Measurements from ENCODE around the gene MBP. TPM values are rescaled to one million over a fixed set of nuclear protein-coding genes. Genes with fewer than 3 reads are reported as not detected.
"Not testable (repeated sequence)": the region's sequence is repeated elsewhere in the genome, so short reads cannot be mapped to it uniquely, and the experiment has no call there.

MBP gene
- total RNA-seq, 1 donor from 2014 or later = 45.2 TPM

DNA sequence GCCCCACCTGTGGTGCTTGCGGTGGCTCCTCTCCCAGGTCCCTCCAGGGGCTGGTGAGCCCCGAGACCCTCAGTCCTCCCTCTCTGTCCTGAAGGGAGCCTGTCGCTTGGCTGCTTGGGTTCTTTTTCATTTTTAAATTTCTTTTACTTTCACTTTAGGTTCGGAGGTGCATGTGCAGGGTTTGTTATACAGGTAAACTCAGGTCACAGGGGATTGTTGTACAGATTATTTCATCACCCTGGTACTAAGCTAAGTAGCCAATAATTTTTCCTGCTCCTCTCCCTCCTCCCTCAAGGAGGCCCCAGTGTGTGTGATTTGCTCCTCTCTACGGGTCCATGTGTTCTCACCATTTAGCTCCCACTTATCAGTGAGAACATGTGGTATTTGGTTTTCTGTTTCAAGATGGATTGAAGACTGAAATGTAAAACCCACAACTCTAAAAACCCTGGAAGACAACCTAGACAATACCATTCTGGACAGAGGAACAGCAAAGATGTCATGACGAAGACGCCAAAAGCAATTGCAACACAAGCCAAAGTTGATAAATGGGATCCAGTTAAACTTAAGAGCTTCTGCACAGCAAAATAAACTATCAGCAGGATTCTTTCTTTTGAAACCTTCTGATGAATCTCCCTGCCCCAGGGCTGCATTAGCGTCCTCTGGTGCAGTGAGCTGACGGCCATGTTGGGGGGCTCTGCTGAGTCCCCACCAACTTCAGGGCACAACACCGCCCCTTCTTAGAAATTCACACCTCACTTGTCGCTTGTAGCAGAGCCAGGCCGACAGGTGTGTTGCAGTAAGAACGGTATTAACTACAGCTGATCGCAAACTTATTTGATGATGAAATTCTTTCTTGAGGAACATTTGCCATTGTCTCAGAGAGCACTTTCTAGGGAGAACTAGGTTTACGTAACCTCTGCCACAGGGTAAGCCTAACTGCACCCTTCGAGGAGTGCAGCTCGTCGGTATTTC is 174.9 kb downstream of the MBP start:
- no peak for DNase-seq (ENCODE audit: low spot score)

DNA sequence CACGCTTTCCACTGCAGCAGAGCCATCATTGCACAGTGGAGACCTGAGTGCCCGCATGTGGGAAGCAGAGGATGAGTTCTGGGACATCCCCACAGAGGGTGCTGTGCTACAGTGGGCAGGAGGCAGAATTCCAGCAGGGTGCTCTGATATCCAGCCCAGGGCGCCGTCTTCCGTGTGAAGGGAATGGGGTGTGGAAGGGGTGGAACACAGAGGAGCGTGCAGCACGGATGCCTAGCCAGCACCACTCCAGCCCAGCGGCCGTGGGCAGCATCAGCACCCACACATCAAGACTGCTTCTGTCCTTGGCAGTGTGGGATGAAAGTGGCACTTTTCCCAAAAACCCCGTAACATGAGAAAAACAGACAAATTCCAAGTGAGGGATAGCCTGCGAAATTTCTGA is 175.9 kb downstream of the MBP start:
- no peak for DNase-seq (ENCODE audit: low spot score)

GRCh38 chr18:76955524-76956170 is 176.9 kb downstream of the MBP start:
- no peak for DNase-seq (ENCODE audit: low spot score)

- DNase-seq (ENCODE audit: low spot score) = no peak
Measured at GRCh38 chr18:76953583-76954233, 178.9 kb downstream of the MBP start.

DNA sequence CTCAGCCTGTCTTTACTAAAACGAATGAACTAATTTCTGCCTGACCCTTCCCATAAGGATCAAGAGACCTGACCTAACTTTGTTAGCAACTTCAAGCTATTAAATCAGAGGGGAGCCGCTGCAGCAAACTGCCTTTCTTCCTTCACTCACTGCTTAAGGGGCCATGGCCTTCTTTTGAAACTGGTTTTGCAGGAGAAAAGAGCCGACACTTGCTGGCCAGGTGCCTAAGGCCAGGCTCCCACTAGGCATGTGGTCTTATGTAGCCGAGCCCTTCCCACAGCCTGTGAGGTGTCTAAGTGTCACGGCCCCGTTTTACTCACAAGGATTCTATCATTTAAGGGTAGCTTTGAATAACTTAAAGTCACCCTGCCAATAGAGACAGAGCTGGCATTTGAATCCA is 179.4 kb downstream of the MBP start:
- DNase-seq (ENCODE audit: low spot score) = no peak

- no peak for DNase-seq (ENCODE audit: low spot score)
Measured at GRCh38 chr18:76952747-76953146, 179.8 kb downstream of the MBP start.

- DNase-seq (ENCODE audit: low spot score) = no peak
Measured at GRCh38 chr18:76951456-76952247, 180.9 kb downstream of the MBP start.

DNA sequence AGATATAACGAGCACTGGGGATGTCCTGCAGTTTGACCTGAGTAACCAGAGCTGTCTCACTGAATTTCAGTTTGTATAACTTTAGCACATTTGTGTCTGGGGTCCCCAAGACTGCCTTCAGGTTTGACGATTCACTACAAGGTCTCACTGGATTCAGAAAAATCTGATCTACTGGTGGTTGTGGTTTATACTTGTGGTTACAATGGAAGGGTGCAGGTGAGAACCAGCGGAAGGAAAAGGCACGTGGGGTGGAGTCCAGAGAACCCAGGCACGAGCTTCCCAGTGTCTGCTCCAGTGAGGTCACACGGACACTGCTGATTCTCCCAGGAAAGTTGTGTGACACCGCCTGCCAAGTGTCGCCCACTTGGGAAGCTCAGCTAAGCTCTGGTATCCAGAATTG is 184.2 kb downstream of the MBP start:
- DNase-seq (ENCODE audit: low spot score) = no peak

DNA sequence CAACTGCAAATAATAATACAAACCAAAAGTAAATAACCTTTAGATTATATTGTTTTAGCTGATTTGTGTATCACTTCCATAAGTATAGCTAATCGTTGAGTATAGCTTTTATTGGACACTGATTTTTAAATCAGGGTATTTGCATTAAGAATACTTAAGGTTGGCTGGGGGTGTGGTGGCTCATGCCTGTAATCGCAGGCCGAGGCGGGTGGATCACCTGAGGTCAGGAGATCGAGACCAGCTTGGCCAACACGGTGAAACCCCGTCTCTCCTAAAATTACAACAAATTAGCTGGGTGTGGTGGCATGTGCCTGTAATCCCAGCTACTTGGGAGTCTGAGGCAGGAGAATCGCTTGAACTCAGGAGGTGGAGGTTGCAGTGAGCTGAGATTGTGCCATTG is 188.2 kb downstream of the MBP start:
- DNase-seq (ENCODE audit: low spot score) = not testable (repeated sequence)

DNA sequence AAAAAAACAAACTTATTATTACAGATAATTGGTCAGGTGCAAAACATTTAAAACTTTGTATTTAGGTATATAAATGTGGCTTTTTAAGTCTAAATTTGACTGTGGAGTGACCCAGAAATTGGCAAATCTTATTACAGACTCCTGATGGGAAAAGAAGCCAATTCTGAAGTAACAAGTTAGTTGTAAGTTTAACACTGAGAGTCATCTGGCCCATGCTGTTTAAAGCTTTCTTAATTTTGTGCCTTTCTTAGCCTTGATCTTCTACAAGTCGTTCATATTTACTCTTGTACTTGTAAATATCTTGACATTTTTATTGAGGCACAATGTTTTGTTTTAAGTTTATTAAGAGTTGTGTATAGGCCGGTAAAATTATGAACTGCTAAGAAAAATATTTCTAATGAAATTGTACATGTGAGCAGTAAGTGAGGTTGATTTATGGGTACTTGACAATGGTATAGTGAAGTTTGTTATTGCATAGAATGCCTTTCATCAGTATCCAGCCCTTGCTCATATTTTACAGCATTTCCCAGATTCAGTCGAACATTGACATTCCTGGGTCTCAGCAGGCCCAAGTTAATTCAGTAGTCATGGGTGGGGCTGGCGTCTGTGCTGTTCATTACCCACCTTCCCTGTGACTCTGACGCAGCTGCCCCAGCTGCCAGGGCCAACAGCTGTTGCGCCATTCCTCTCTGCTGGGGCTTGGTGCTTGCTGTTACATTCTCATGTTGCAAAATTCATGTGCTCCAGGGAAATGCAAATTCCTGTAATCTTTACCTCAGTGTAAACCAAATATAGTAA is 188.8 kb downstream of the MBP start:
- DNase-seq (ENCODE audit: low spot score) = no peak

DNA sequence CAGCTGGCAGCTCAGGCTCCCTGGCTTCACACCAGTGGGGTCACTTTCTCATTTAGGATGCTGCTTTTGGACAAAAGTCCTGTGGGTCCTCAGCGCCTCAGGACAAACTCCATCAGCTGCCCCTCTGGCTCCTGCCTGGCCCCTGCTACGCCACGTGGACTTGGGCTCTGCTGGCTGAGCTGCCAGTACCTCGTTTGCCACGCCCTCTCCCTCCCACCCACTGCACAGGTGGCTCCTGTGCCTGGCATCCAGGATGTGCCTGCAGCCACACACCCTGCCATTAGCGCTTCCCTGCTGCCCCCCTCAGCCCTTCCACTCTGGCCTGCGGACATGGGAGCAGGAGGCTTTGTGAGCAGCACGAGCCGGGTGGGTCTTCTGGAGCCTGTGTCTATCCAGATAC is 191.3 kb downstream of the MBP start:
- no peak for DNase-seq (ENCODE audit: low spot score)

- no peak for DNase-seq (ENCODE audit: low spot score)
Measured at GRCh38 chr18:76938619-76939018, 194.0 kb downstream of the MBP start.

GRCh38 chr18:76937597-76937996 is 195.0 kb downstream of the MBP start:
- no peak for DNase-seq (ENCODE audit: low spot score)

- DNase-seq (ENCODE audit: low spot score) = no peak
Measured at GRCh38 chr18:76936877-76937276, 195.7 kb downstream of the MBP start.

GRCh38 chr18:76935722-76936337 is 196.8 kb downstream of the MBP start:
- no peak for DNase-seq (ENCODE audit: low spot score)

DNA sequence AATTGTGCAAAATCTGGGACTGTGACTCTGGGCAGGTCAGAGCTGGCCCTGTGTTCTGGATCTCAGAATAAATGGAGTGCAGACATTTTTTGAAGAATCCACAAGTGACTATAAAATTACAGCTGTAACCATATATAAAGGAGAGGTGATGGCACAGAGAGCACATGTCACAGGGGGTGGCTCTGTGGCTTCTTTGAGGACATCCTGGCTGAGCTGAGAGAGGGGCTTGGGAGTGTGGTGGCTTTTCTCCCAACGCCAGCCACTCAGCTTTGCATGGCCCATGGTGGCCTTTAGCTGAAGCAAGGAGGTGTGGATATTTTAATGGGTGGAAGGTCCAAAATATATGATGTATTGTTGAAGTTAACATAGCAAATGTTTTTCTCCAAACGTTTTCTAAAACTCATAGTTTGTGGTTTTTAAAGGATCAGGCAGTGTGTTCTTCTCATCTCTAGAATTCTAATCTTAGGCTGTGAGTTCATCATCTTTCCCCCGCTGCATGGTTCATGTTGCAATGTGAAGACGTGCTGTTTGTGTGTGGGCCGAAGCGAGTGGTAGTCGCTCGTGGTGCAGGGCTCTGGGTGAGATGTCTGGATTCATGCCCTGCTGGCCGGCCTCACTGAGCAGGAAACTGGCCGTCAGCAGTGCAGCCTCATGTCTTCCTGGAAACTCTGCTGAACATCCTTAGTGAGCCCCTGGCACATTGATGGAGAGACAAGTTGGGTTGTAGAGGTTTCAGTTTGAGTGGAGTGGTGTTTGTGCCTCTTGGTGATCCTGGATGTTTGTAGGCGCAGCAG is 200.4 kb downstream of the MBP start:
- no peak for DNase-seq (ENCODE audit: low spot score)

DNA sequence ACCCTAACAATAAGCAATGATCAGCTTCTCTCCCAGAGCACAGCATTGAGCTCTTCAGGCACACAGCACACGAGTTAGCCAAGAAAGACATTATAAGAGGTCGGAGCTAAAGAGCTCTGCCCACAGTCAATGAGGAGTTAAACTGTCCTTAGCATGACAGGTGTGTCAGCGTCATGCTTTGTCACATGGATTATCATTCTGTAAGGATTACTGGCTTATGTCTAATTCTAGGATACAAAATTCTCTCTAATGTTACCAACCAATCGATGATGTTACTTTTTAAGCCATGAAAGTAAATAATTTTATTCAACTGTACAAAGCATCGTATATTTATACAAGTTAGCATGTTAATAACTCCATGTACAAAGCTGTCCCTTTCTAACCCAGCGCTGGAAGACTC is 201.4 kb downstream of the MBP start:
- DNase-seq (ENCODE audit: low spot score) = no peak

Data from mesenteric fat pad (tissue), 1 donor.